ENCODE results near the gene CABP5. TPM values are rescaled to one million over a fixed set of nuclear protein-coding genes. Genes with fewer than 3 reads are reported as not detected.

CABP5 gene
- total and polyA plus RNA-seq, 10 donors = 0.10 to 1.3 (median 0.39) TPM; not detected in 3

DNA sequence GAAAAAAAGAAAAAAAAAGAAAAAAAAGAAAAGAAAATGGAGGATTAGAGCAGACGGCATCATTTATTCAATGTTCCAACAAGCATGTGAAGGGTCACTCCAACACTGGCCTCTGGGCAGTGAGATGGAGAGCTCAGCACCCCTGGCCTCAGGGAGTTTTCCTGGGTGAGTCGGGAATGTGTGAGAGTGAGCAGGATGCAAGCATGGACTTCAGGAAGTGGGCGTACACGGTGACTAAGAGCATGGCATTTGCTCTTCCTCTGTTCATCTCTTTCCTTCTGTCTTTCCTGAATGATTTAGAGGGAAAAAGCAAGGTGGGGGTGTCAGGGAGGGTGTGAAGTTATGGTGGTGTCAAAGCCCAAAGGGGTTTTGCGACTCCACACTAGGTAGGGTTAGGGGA, 682 bp upstream of the CABP5 start:
- Histone ChIP-seq H3K27ac (no peak overlapping the region), H3K36me3 (peaks cover 0 to 24% (median 7%) of the 10 kb centered on the region in 6 donors), H3K4me1 (no peaks in the 10 kb centered on the region), H3K9me3 (no peaks in the 10 kb centered on the region), H3K4me3 (no peak overlapping the region), H3K27me3 (replicated peaks in 1 of 7) (peaks cover 0 to 25% (median 0%) of the 10 kb centered on the region in 7 donors)
- no peak for DNase-seq
- TF ChIP-seq POLR2A (IDR thresholded peaks at IDR 0.05) = no peak
- no peak for TF ChIP-seq POLR2AphosphoS5 (IDR thresholded peaks at IDR 0.05)
- TF ChIP-seq, protein P1, sequence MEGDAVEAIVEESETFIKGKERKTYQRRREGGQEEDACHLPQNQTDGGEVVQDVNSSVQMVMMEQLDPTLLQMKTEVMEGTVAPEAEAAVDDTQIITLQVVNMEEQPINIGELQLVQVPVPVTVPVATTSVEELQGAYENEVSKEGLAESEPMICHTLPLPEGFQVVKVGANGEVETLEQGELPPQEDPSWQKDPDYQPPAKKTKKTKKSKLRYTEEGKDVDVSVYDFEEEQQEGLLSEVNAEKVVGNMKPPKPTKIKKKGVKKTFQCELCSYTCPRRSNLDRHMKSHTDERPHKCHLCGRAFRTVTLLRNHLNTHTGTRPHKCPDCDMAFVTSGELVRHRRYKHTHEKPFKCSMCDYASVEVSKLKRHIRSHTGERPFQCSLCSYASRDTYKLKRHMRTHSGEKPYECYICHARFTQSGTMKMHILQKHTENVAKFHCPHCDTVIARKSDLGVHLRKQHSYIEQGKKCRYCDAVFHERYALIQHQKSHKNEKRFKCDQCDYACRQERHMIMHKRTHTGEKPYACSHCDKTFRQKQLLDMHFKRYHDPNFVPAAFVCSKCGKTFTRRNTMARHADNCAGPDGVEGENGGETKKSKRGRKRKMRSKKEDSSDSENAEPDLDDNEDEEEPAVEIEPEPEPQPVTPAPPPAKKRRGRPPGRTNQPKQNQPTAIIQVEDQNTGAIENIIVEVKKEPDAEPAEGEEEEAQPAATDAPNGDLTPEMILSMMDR (IDR thresholded peaks at IDR 0.05 in 8 of 11, conservative IDR thresholded peaks at IDR 0.05 in 3 of 11) = no peak
- intact Hi-C loops (cut with DNase I; ENCODE audit: low total_unique reads) = no loop called here
- WGBS, 5 donors = 70 to 79% (median 76%) methylated on average over 5 of the region's 5 CpGs

DNA sequence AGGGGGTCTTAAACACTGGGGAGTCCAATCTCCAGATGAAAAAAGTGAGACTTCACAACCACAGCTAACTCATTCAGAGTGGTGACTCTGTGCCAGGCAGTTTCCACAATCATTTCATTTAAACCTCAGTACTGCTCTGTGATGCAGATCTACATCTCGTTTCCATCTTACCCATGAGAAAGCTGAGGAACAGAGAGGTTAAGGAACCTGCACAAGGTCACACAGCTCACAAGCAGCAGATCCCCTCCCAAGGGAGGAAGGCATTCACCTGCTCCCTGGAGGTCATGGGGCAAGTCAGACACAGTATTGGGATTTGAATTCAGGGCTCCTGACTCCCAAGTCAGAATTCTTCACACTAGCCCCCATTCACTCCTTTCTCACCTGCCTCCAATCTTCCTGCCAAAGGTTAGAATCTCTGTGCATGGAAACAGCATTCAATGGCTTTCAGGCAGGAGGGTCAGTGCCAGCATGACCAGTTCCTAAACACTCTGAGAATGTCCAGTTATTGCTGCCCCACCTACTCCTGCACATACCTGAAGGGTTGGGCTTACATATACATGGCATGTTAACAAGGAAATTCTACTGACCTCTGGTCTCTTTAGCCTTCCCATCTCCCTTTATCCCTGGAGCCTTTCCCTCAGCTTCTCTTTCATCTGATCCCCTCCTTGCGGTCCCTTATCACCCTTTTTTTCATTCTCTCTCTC, 1.9 kb downstream of the CABP5 start:
- peaks cover 0 to 14% (median 10%) of the 10 kb centered on the region in 8 donors for H3K9me3 ChIP-seq
- peaks cover 0 to 31% (median 0%) of the 10 kb centered on the region in 7 donors for H3K27me3 ChIP-seq (replicated peaks in 1 of 7)
- no peaks in the 10 kb centered on the region for H3K4me1 ChIP-seq
- intact Hi-C loops (cut with DNase I; ENCODE audit: low total_unique reads) = no loop called here
- no peaks in the 10 kb centered on the region for H3K36me3 ChIP-seq
- H3K4me3 ChIP-seq = no peak overlapping the region
- TF ChIP-seq, protein P1 (IDR thresholded peaks at IDR 0.05 in 8 of 11, conservative IDR thresholded peaks at IDR 0.05 in 3 of 11) = no peak
- TF ChIP-seq POLR2AphosphoS5 (IDR thresholded peaks at IDR 0.05) = no peak
- no peak for TF ChIP-seq POLR2A (IDR thresholded peaks at IDR 0.05)
- no peak for DNase-seq
- WGBS, 5 donors = 59 to 65% (median 61%) methylated on average over 2 of the region's 2 CpGs
- H3K27ac ChIP-seq = no peak overlapping the region

DNA sequence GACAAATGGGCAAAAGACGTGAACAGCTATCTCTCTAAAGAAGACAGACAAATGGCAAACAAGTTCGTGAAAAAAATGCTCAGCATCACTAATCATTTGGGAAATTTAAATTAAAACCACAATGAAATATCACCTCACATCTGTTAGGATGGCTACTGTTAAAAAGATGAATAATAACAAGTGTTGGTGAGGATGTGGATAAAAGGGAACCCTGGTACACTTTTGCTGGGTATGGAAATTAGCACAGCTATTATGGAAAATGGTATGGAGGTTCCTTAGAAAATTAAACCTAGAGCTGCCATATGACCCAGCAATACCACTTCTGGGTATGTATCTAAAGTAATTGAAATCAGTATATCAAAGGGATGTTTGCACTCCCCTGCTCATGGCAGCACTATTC, 7.1 kb downstream of the CABP5 start:
- Histone ChIP-seq H3K9me3 (peaks cover 0 to 25% (median 19%) of the 10 kb centered on the region in 8 donors), H3K27ac (no peak overlapping the region), H3K36me3 (no peaks in the 10 kb centered on the region), H3K4me1 (no peaks in the 10 kb centered on the region), H3K27me3 (replicated peaks in 1 of 7) (peaks cover 0 to 40% (median 0%) of the 10 kb centered on the region in 7 donors), H3K4me3 (no peak overlapping the region)
- intact Hi-C loops (cut with DNase I; ENCODE audit: low total_unique reads) = no loop called here
- TF ChIP-seq POLR2A (IDR thresholded peaks at IDR 0.05) = no peak
- no peak for TF ChIP-seq POLR2AphosphoS5 (IDR thresholded peaks at IDR 0.05)
- TF ChIP-seq, protein P1 (IDR thresholded peaks at IDR 0.05 in 8 of 11, conservative IDR thresholded peaks at IDR 0.05 in 3 of 11) = no peak
- DNase-seq = no peak
- 80 to 91% (median 85%) methylated on average over 2 of the region's 2 CpGs for WGBS, 5 donors

DNA sequence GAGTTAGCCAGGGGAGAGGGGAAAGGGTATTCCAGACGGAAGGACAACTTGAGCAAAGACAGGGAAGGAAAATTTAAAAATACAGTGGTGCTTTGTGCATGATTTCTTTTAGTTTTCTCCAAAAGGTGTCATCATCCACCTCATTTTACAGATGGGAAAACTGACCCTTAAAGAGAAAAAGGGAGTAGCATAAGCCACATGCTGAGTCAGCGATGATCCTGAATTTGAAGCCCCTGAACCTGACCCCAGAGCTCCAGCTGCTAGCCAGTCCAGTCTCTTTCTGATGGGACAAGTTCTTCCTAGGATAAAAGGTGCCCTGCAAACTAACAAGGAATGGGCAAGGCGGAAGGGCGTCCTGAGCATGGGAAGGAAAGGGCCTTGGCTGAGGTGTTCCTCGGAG, 10.3 kb downstream of the CABP5 start:
- Histone ChIP-seq H3K9me3 (peaks cover 0 to 25% (median 19%) of the 10 kb centered on the region in 8 donors), H3K36me3 (no peaks in the 10 kb centered on the region), H3K27ac (no peak overlapping the region), H3K4me1 (no peaks in the 10 kb centered on the region), H3K4me3 (no peak overlapping the region), H3K27me3 (replicated peaks in 1 of 7) (peaks cover 0 to 42% (median 0%) of the 10 kb centered on the region in 7 donors)
- TF ChIP-seq POLR2A (IDR thresholded peaks at IDR 0.05) (no peak), POLR2AphosphoS5 (IDR thresholded peaks at IDR 0.05) (no peak)
- TF ChIP-seq, protein P1 (IDR thresholded peaks at IDR 0.05 in 8 of 11, conservative IDR thresholded peaks at IDR 0.05 in 3 of 11) = no peak
- no peak for DNase-seq
- WGBS, 5 donors = 62 to 77% (median 70%) methylated on average over 5 of the region's 5 CpGs
- intact Hi-C loops (cut with DNase I; ENCODE audit: low total_unique reads) = no loop called here
